HCT116 (cell line): Measurements from ENCODE around the gene ADARB2. TPM values are rescaled to one million over a fixed set of nuclear protein-coding genes. Genes with fewer than 3 reads are reported as not detected.

Experiments used
- ATAC-seq: fragments of 200-7000 bp; cut with Tn5 transposase; 2 replicates; pipeline ENCODE4 v1.9.1; 2020; ENCODE audit warnings: mild to moderate bottlenecking, moderate library complexity
- BruUV-seq: library from RNA; stranded (reverse); fragments of 400-500 nt; replicated peaks from 2 replicates; lab custom pipeline; 2021; lab: Mats Ljungman, UMichigan
- CTCF ChIA-PET: fragments of 300-600 bp; sonication (Branson Sonifier 250); formaldehyde crosslinking; loops from one replicate; lab custom pipeline; 2021; ENCODE audit warnings: antibody characterized with exemption; lab: Charles Lee
- POLR2A ChIA-PET: fragments of 300-600, 350-600 bp; sonication (Branson Sonifier 250); formaldehyde crosslinking; loops from one replicate; lab custom pipeline; 2021; ENCODE audit warnings: antibody characterized with exemption; lab: Charles Lee
- RAD21 ChIA-PET, 2 experiments: fragments of 300-600 bp; sonication (Branson Sonifier 250); formaldehyde crosslinking; loops; one replicate each; lab custom pipeline; 2023; ENCODE audit warnings: low total read pairs in 2 of 2; ENCODE audit not compliant: uncharacterized antibody in 2 of 2, unreplicated experiment in 2 of 2, low non-redundant PET in 1 of 2; lab: Charles Lee
- DNase-seq: peaks from one replicate; pipeline ENCODE4 v3.0.0-alpha.2; 2010; ENCODE audit warnings: low read depth, low spot score
- H2AFZ ChIP-seq: fragments of 200-600 bp; shearing (Covaris generic), sonication (generic); 2 replicates; pipeline ENCODE4 v1.6.1; 2017; ENCODE audit warnings: low read depth, mixed run types, mixed read lengths, antibody characterized with exemption, low read length; ENCODE audit not compliant: poor library complexity, severe bottlenecking
- H3K27ac ChIP-seq: 2 replicates; pipeline ENCODE4 v1.5.1; 2012; ENCODE audit warnings: low read depth, low read length
- H3K27me3 ChIP-seq: fragments of 200-600 bp; sonication (generic); 2 replicates; pipeline ENCODE4 v1.6.1; 2016; ENCODE audit warnings: mixed run types, low read length, mixed read lengths; ENCODE audit not compliant: insufficient read depth
- H3K36me3 ChIP-seq, 2 experiments: fragments of 200-500 bp in 1 of 2; fragments of 200-600 bp in 1 of 2; sonication (Bioruptor generic) in 1 of 2; sonication (generic) in 1 of 2; 2 replicates each; pipeline versions ENCODE4 v1.5.1 to v1.6.1; 2014 to 2016; ENCODE audit warnings: low read length in 2 of 2, inconsistent platforms in 1 of 2, mixed read lengths in 1 of 2, mixed run types in 1 of 2; ENCODE audit not compliant: insufficient read depth in 2 of 2, control insufficient read depth in 1 of 2
- H3K4me1 ChIP-seq, 2 experiments: fragments of 200-600 bp in 1 of 2; sonication (generic) in 1 of 2; 2 replicates each; pipeline versions ENCODE4 v1.5.1 to v1.6.1; 2012 to 2017; ENCODE audit warnings: low read length in 2 of 2, inconsistent platforms in 1 of 2, mild to moderate bottlenecking in 1 of 2, mixed read lengths in 1 of 2, mixed run types in 1 of 2, moderate library complexity in 1 of 2; ENCODE audit not compliant: insufficient read depth in 2 of 2, control insufficient read depth in 1 of 2
- H3K4me2 ChIP-seq: fragments of 200-600 bp; sonication (generic); 2 replicates; pipeline ENCODE4 v1.6.1; 2017; ENCODE audit warnings: mixed run types, low read length, mixed read lengths
- H3K4me3 ChIP-seq, 2 experiments: fragments of 200-600 bp in 1 of 2; sonication (generic) in 1 of 2; replicated peaks in 1 of 2; 2 replicates each; pipeline ENCODE4 v1.5.1; 2011 to 2016; ENCODE audit warnings: low read length in 2 of 2, control low read depth in 1 of 2, low read depth in 1 of 2, mild to moderate bottlenecking in 1 of 2, mixed read lengths in 1 of 2, mixed run types in 1 of 2
- H3K79me2 ChIP-seq: fragments of 200-600 bp; sonication (generic); 2 replicates; pipeline ENCODE4 v1.6.1; 2017; ENCODE audit warnings: mild to moderate bottlenecking, mixed run types, low read length, moderate library complexity, mixed read lengths; ENCODE audit not compliant: insufficient read depth
- H3K9ac ChIP-seq: fragments of 200-600 bp; sonication (generic); 2 replicates; pipeline ENCODE4 v1.6.1; 2016; ENCODE audit warnings: low read length, mixed read lengths
- H3K9me2 ChIP-seq: fragments of 200-600 bp; sonication (generic), shearing (Covaris generic); 2 replicates; pipeline ENCODE4 v1.6.1; 2017; ENCODE audit warnings: mixed run types, mild to moderate bottlenecking, moderate library complexity; ENCODE audit not compliant: insufficient read depth
- H3K9me3 ChIP-seq, 2 experiments: fragments of 200-500 bp in 1 of 2; fragments of 200-600 bp in 1 of 2; sonication (Bioruptor generic) in 1 of 2; sonication (generic) in 1 of 2; 2 replicates each; pipeline ENCODE4 v1.6.1; 2014 to 2017; ENCODE audit warnings: low read length in 2 of 2, mixed read lengths in 2 of 2, inconsistent platforms in 1 of 2, low read depth in 1 of 2, mild to moderate bottlenecking in 1 of 2, mixed run types in 1 of 2, moderate library complexity in 1 of 2; ENCODE audit not compliant: control insufficient read depth in 1 of 2, insufficient read depth in 1 of 2
- H4K20me1 ChIP-seq: fragments of 200-600 bp; sonication (generic), shearing (Covaris generic); 2 replicates; pipeline ENCODE4 v1.6.1; 2017; ENCODE audit warnings: mixed run types, mild to moderate bottlenecking, moderate library complexity; ENCODE audit not compliant: insufficient read depth
- ELF1 ChIP-seq: IDR thresholded peaks from 2 replicates; pipeline ENCODE4 v1.6.1; 2012; ENCODE audit warnings: low read depth, borderline replicate concordance
- EZH2 ChIP-seq: fragments of 200-600 bp; sonication (generic); IDR thresholded peaks from 2 replicates; pipeline ENCODE4 v1.6.1; 2017; ENCODE audit warnings: antibody characterized with exemption, mixed run types
- EZH2phosphoT487 ChIP-seq: fragments of 200-600 bp; IDR thresholded peaks from 2 replicates; pipeline ENCODE4 v1.6.1; 2018; ENCODE audit warnings: antibody characterized with exemption, borderline replicate concordance
- JUND ChIP-seq: IDR thresholded peaks from 2 replicates; pipeline ENCODE4 v1.6.1; 2012
- POLR2AphosphoS5 ChIP-seq: IDR thresholded peaks from 2 replicates; pipeline ENCODE4 v1.6.1; 2011; ENCODE audit warnings: mild to moderate bottlenecking, low read depth, low read length, moderate library complexity
- RAD21 ChIP-seq: IDR thresholded peaks from 2 replicates; pipeline ENCODE4 v1.6.1; 2012; ENCODE audit warnings: low read depth, mild to moderate bottlenecking
- REST ChIP-seq: IDR thresholded peaks from 2 replicates; pipeline ENCODE4 v1.6.1; 2012; ENCODE audit warnings: low read depth
- ZBTB33 ChIP-seq: IDR thresholded peaks from 2 replicates; pipeline ENCODE4 v1.6.1; 2011; ENCODE audit warnings: mild to moderate bottlenecking, low read length, moderate library complexity; ENCODE audit not compliant: insufficient replicate concordance; ENCODE audit errors: extremely low read depth
- intact Hi-C: fragments of 100-400 bp; cut with micrococcal nuclease; formaldehyde crosslinking; loops from 2 replicates; pipeline ENCODE4 v1.10.0; 2022
- total RNA-seq: library from RNA; stranded (reverse); gene quantifications from one replicate; pipeline ENCODE4 v1.2.1, GENCODE V29; 2021; ENCODE audit not compliant: unreplicated experiment
- TF ChIP-seq, protein P1 (sequence below): IDR thresholded peaks from 2 replicates; pipeline ENCODE4 v1.6.1; 2012

Gene ADARB2
- total RNA-seq, 1 experiment from 2014 or later = not detected

DNA sequence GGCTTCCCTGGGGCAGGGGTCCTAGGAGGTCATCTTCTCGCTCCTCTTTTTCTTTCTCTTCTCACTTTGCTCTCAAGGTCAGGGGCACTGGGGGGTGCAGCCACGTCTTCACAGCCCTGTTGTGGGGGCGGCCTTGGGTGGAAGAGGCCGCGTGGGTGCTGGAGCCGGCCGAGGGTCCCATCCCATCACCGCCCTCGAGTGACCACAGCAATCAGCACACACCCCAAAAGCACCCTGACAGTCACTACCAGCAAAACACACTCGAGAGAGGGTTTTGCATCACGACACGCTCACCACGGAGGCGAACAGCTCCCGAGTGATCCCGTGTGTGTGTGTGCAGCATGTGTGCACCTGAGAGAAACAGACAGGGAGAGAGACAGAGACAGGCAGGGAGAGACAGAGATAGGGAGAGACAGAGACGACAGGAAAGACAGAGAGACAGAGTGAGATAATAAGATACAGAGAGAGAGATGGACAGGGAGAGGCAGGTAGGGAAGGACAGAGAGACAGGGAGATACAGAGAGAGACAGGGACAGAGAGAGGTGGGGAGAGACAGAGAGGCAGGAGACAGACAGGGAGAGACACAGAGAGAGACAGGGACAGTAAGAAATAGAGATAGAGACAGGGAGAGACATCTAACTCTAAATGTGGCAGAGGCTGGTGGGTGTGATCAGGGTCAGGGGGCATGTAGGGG, 580.3 kb downstream of the ADARB2 start:
- H3K27me3 ChIP-seq = peaks cover 6% of the 10 kb centered on the region; the same call in 1 of the 2 replicates

More for the DNA sequence above, 580.3 kb downstream of the ADARB2 start:
- Histone ChIP-seq H3K4me3 (no peak overlapping the region), H3K27ac (no peak overlapping the region), H3K4me1 (no peaks in the 10 kb centered on the region), H3K79me2 (no peaks in the 10 kb centered on the region), H3K9me2 (no peaks in the 10 kb centered on the region), H3K4me2 (no peak overlapping the region), H3K9me3 (no peaks in the 10 kb centered on the region), H4K20me1 (no peaks in the 10 kb centered on the region), H3K9ac (no peak overlapping the region), H2AFZ (no peak overlapping the region), H3K36me3 (no peaks in the 10 kb centered on the region)
- CTCF ChIA-PET = no interaction called here
- POLR2A ChIA-PET = no interaction called here
- TF ChIP-seq EZH2 (no peak), ELF1 (no peak), REST (no peak), ZBTB33 (no peak), POLR2AphosphoS5 (no peak), JUND (no peak), RAD21 (no peak), EZH2phosphoT487 (no peak)
- TF ChIP-seq, protein P1, sequence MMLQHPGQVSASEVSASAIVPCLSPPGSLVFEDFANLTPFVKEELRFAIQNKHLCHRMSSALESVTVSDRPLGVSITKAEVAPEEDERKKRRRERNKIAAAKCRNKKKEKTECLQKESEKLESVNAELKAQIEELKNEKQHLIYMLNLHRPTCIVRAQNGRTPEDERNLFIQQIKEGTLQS = no peak
- RAD21 ChIA-PET = no interaction called here
- no peak for DNase-seq
- ATAC-seq = no peak
- intact Hi-C loops = no loop called here
- BruUV-seq = no TSS peak
